Colonic mucosa (tissue), 4 donors: Measurements from ENCODE around the gene TCIRG1. TPM values are rescaled to one million over a fixed set of nuclear protein-coding genes. Genes with fewer than 3 reads are reported as not detected.
A peak's percentile ranks its signal among the peaks of the same experiment; 100 is the strongest.

ENCODE experiments used
- DNase-seq: peaks from one replicate; pipeline ENCODE4 v3.0.0-alpha.2; 2020
- H3K27ac ChIP-seq: fragments of 200-600 bp; one replicate; pipeline ENCODE4 v1.8.0; 2021
- H3K27me3 ChIP-seq: fragments of 200-600 bp; one replicate; pipeline ENCODE4 v1.8.0; 2021
- H3K36me3 ChIP-seq: fragments of 200-600 bp; one replicate; pipeline ENCODE4 v1.8.0; 2021
- H3K4me1 ChIP-seq: fragments of 200-600 bp; one replicate; pipeline ENCODE4 v1.8.0; 2021; ENCODE audit warnings: mild to moderate bottlenecking
- H3K4me3 ChIP-seq: fragments of 200-600 bp; one replicate; pipeline ENCODE4 v1.8.0; 2021
- H3K9ac ChIP-seq, 2 donors: one replicate each; pipeline ENCODE4 v1.7.0; 2013; ENCODE audit warnings: control low read depth in 2 of 2, low read depth in 2 of 2, low read length in 2 of 2
- H3K9me3 ChIP-seq: fragments of 200-600 bp; one replicate; pipeline ENCODE4 v1.8.0; 2021
- CTCF ChIP-seq: fragments of 200-600 bp; IDR thresholded peaks from one replicate; pipeline ENCODE4 v1.8.0; 2022; ENCODE audit warnings: antibody characterized with exemption, mild to moderate bottlenecking
- intact Hi-C: fragments of 100-400 bp; cut with DNase I; formaldehyde crosslinking; loops from one replicate; pipeline ENCODE4 v1.14.1; 2022
- total RNA-seq, 2 donors: library from RNA; stranded (reverse); fragmentation: NEBNext Ultra II Directional in 1 of 2; extraction: Animal tissue kit (Norgen Biotek cat#: 25700) in 1 of 2; gene quantifications; one replicate each; pipeline ENCODE4 v1.2.1, GENCODE V29; 2021
- donor health status: healthy.
- donor health status: DM: no; HTN: no; CAD: no.
- donor health status: DM: no; HTN: no; CAD: no.

The TCIRG1 gene
- total RNA-seq, 2 donors from 2014 or later = 133 to 246 TPM

DNA sequence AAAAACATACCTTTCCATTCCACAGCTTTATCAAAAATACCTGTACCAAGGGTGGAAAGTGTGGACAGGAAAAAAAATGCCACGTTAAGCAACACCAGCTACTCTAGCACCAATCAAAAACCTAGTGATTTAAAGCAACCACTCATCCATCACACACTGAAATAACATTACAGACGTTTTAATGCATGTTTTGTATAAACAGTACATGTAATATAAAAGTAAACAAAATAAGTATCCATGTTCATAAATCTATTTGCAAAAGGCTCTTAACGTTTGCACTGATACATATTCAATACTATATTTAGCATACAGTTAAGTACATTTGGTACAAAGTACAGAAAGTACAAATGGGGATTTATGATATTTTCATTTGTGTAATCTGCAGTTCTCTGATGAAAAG is 43.7 kb downstream of the TCIRG1 start:
- Histone ChIP-seq H3K36me3 (no peaks in the 10 kb centered on the region), H3K4me1 (no peaks in the 10 kb centered on the region), H3K27ac (no peak overlapping the region), H3K4me3 (no peak overlapping the region), H3K9me3 (no peaks in the 10 kb centered on the region), H3K9ac (no peak overlapping the region), H3K27me3 (no peaks in the 10 kb centered on the region)
- intact Hi-C loops = loop anchor here (10.0 kb wide), 1 partner anchor 122 kb away; no protein-coding TSS in a partner anchor
- no peak for TF ChIP-seq CTCF
- DNase-seq = no peak

- intact Hi-C loops = loop anchor here (10.0 kb wide), 1 partner anchor 121 kb away; no protein-coding TSS in a partner anchor
- no peak overlapping the region for H3K4me3 ChIP-seq
- DNase-seq = no peak
Measured at GRCh38 chr11:68083517-68083916, 44.7 kb downstream of the TCIRG1 start.

DNA sequence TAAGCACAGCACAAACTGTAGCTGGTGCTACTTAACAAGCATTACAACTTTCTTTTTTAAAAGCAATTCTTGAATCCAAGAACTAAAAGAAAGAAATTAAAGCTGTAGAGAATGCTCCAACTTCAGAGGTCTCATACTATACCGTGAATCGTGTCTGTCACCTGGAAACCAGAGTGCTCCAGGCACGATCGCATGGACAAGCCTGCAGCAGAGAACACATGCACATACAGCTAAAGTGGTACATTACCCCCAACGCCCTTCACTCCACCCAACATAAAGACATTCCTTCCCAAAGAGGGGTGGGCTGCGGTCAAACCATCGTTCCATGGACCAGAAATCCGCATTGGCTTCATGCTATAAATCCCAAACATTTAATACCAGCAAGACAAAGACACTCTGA is 50.9 kb downstream of the TCIRG1 start:
- TF ChIP-seq CTCF = no peak
- no peaks in the 10 kb centered on the region for H3K9me3 ChIP-seq
- H3K27ac ChIP-seq = peak overlapping the region; percentile 67
- no peak for DNase-seq
- H3K4me1 ChIP-seq = no peaks in the 10 kb centered on the region
- no peak overlapping the region for H3K4me3 ChIP-seq
- H3K27me3 ChIP-seq = no peaks in the 10 kb centered on the region
- no peak overlapping the region for H3K9ac ChIP-seq
- intact Hi-C loops = loop anchor here (10.0 kb wide), 1 partner anchor 115 kb away; no protein-coding TSS in a partner anchor
- no peaks in the 10 kb centered on the region for H3K36me3 ChIP-seq

More at GRCh38 chr11:68083517-68083916, 44.7 kb downstream of the TCIRG1 start:
- Histone ChIP-seq H3K9ac (no peak overlapping the region), H3K27me3 (no peaks in the 10 kb centered on the region), H3K4me1 (no peaks in the 10 kb centered on the region), H3K9me3 (no peaks in the 10 kb centered on the region), H3K36me3 (no peaks in the 10 kb centered on the region), H3K27ac (no peak overlapping the region)
- TF ChIP-seq CTCF = no peak

DNA sequence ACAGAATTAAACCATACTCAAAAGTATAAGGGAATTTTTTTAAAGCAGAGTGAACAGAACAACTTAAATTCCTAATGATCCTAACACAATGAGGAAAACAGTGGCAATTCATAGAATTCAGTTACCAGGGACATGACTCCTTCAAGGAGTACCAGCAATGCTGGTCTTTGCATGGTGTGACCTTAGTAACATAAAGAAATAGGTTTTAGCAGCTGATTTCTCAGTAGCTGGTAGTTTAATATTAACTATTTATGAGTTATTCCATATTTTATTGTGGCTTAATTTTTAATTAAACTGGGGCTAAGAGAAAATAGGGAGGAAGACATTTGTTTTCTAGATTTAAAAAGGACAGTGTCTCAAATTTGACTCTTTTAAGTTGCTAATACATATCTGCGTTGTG is 51.5 kb downstream of the TCIRG1 start:
- intact Hi-C loops = no loop called here
- Histone ChIP-seq H3K4me3 (no peak overlapping the region), H3K9ac (no peak overlapping the region), H3K27ac (peak overlapping the region; percentile 67), H3K36me3 (no peaks in the 10 kb centered on the region), H3K27me3 (no peaks in the 10 kb centered on the region), H3K4me1 (no peaks in the 10 kb centered on the region), H3K9me3 (no peaks in the 10 kb centered on the region)
- TF ChIP-seq CTCF = no peak
- DNase-seq = no peak

DNA sequence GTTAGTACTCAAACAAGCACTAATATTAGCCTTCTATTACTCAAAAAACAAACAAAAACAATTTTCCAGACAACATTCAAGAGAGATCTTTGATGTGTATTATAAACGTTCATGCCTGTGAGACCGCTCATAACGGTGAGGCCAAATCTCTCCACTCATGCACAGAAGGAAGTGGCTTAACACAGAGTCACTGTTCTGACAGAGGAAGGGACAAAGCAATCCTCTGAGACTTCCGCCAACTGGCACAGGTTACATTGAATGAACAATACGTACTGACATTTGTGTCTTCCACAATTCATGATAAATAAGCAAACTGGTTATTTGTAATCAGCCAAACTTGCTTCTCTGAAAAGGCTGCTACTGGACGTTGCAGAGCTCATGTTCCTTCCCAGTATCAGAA is 51.9 kb downstream of the TCIRG1 start:
- Histone ChIP-seq H3K36me3 (no peaks in the 10 kb centered on the region), H3K4me1 (no peaks in the 10 kb centered on the region), H3K27ac (peak overlapping the region; percentile 67), H3K9ac (no peak overlapping the region), H3K27me3 (no peaks in the 10 kb centered on the region), H3K4me3 (no peak overlapping the region), H3K9me3 (no peaks in the 10 kb centered on the region)
- DNase-seq = peak; percentile 61
- intact Hi-C loops = no loop called here
- TF ChIP-seq CTCF = no peak
